ENCODE results near the gene TNXB.

- TF ChIP-seq, protein P1, sequence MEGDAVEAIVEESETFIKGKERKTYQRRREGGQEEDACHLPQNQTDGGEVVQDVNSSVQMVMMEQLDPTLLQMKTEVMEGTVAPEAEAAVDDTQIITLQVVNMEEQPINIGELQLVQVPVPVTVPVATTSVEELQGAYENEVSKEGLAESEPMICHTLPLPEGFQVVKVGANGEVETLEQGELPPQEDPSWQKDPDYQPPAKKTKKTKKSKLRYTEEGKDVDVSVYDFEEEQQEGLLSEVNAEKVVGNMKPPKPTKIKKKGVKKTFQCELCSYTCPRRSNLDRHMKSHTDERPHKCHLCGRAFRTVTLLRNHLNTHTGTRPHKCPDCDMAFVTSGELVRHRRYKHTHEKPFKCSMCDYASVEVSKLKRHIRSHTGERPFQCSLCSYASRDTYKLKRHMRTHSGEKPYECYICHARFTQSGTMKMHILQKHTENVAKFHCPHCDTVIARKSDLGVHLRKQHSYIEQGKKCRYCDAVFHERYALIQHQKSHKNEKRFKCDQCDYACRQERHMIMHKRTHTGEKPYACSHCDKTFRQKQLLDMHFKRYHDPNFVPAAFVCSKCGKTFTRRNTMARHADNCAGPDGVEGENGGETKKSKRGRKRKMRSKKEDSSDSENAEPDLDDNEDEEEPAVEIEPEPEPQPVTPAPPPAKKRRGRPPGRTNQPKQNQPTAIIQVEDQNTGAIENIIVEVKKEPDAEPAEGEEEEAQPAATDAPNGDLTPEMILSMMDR (IDR thresholded peaks at IDR 0.05): no peak
- TF ChIP-seq POLR2AphosphoS5 (IDR thresholded peaks at IDR 0.05): no peak
Measured at GRCh38 chr6:32120573-32121059, 11.5 kb upstream of the TNXB start.

Data from esophagus muscularis mucosa (tissue), 3 donors.